ENCODE data around the gene PDIA6.

PDIA6 gene

DNA sequence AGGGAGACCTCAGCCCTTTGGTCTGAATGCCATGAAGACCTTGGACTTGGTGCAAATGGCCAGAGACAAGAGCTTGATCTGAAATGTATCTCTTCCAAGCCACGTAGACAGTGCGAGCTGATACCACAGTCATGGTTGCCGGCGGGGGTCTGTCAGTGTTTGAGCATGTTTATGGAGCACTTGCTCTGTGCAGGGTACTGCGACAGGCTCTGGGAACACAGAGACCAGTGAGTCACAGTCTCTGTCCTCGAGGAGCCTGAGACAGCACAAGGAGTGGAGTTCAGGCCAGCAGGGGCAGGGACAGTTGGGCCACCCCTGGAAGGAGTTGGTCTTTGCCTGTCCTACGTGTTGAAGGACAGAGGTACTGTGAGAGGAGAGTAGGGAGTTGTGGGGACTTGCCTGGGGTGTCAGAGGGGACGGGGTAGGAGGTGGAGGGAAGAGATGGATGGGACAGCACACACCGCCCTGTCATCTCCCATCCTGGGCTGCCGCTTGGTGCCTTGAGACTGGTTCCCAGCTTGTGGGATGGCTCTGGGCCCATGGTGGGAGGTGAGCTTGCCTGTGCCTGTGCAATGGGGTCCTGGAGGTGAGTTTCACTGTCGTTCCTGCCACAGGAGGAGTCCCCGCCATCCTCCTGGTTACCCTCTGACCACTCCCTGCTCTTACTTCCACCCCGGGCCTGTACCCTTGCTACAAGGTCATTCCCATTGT is 51.6 kb downstream of the PDIA6 start:
- no peak for DNase-seq

GRCh38 chr2:10759151-10759714 is 53.4 kb downstream of the PDIA6 start:
- no peak for DNase-seq

GRCh38 chr2:10757814-10758286 is 54.7 kb downstream of the PDIA6 start:
- no peak for DNase-seq

- no peak for DNase-seq
These were observed 57.0 kb downstream of the PDIA6 start for GRCh38 chr2:10755621-10756020.

GRCh38 chr2:10753876-10754275 is 58.7 kb downstream of the PDIA6 start:
- no peak for DNase-seq

GRCh38 chr2:10753156-10753555 is 59.4 kb downstream of the PDIA6 start:
- DNase-seq = no peak

- no peak for DNase-seq
These were observed 60.3 kb downstream of the PDIA6 start for GRCh38 chr2:10752236-10752635.

- no peak for DNase-seq
These were observed 62.0 kb downstream of the PDIA6 start for GRCh38 chr2:10750610-10751009.

DNA sequence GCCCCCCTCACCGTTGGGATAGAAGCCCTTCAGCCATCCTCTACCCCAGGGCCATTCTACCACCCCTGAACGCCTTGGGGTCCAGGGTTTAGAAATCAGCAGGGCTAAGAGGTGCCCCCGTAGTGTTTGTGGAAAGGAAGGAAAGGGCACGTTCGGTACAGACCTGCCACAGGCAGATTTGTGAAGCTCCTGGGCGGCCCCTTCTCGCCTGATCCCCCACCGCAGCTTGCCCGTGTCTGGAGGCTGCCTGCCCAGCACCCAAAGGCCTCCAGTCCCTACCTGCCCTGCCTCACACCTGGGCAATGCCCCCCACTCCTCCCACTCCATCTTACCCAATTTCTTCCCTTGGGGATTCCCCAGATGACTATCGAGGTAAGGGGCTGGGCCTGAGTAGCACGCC is 69.9 kb downstream of the PDIA6 start:
- DNase-seq = no peak

- DNase-seq = no peak
These were observed 71.4 kb downstream of the PDIA6 start for GRCh38 chr2:10741139-10741538.

DNA sequence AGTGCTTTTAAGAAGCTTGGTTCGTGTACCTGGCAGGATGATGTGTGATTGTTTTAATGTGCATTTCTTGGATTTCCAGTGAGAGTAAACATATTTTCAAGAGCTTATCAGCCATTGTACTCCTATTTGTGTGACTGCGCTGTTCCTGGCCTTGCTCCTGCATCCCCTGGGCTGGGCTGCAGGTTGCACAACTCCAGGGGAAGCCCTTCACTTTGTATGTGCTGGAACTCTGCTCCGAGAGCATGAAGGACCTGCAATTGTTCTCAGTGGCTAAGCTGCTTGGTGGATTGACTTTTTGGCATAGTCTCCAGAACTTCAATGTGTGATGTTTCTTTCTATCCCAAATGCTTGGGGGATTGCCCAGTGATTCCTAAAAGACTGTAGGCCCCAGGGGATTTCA is 72.4 kb downstream of the PDIA6 start:
- DNase-seq = no peak

DNA sequence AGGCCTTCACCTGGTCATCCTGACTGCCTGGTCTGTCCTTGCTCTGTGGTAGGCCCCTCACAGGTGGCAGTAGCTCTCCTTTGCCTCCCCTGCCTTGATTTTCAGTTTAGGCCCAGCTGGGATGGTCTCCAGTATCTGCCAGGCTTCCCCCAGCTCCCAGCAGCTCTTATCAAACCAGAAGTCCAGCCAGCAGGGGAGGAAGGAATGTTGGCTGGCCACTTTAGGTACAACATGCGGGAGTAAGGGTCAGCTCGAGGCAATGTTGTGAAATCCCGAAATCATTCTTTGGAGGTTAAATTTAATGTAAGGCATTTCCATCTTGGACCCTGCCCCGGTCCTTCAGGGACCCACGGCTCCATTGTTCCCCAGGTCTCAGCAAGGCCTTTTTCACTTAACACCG is 74.4 kb downstream of the PDIA6 start:
- DNase-seq = no peak

GRCh38 chr2:10733980-10734379 is 78.6 kb downstream of the PDIA6 start:
- DNase-seq = no peak

GRCh38 chr2:10733566-10733925 is 79.0 kb downstream of the PDIA6 start:
- DNase-seq = no peak
